ENCODE data around the gene RABL3. TPM values are rescaled to one million over a fixed set of nuclear protein-coding genes. Genes with fewer than 3 reads are reported as not detected.

Gene RABL3
- 22.7 and 33.1 TPM in 2 replicates for total RNA-seq

GRCh38 chr3:120742198-120742848, at the start of gene RABL3, which contains the start of gene GTF2E1:
TSS of gene RABL3 (minus strand) at chr3:120742516. CDS start at chr3:120742507, 9 bp downstream.
TSS of gene GTF2E1 (plus strand) at chr3:120742744. CDS start at chr3:120750553, 7,809 bp downstream.

DNA sequence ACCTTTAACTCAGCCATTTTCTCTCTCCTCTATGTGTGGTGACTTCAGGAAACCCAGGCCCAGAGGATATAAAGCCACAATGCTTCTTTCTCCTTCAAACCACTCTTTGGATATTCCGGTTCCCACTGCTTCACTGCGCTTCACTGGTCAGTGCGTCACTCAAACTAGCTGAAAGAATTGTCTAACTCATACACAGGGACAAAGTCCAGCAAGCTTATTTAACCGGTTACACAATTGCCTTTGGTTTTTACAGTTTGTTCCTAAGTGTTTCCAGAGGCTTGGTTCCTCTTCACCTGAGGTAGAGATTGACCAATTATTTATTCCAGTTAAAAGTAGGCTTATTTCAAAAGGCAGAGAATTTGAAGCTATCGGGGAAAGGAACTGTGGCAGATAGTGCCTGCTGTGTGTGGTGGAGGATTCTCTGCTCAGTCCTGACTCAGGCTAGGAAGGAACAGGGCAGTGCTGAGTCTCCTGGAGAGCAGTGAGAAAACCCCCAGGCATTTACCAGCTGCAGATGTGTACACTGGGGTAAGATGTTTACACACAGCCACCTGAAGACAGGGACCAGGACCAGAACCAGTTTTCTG, 60.1 kb downstream of the RABL3 start, which contains the start of gene HGD:
Gene HGD, minus strand, starts transcription at position 145 of the 587 bp plus-strand sequence. Its CDS starts 128 bp downstream, at position 17.

Other genes starting within 250 kb of the RABL3 start
- 16.3 and 23.4 TPM in 2 replicates for gene NDUFB4, start 146.2 kb downstream of the RABL3 start, total RNA-seq
- 0.33 TPM in 1 of 2 replicates, not detected in the other for gene HGD, start 60.3 kb downstream of the RABL3 start, total RNA-seq
- 20.9 and 23.9 TPM in 2 replicates for gene GTF2E1, start 228 bp upstream of the RABL3 start, total RNA-seq
- under 0.01 TPM in 1 of 2 replicates, not detected in the other for gene STXBP5L, start 165.7 kb upstream of the RABL3 start, total RNA-seq

All from uterine smooth muscle cell (primary cell).